HG03558 (cell line): ENCODE data around the gene TFF1.

Experiments used
- ATAC-seq: cut with Tn5 transposase; IDR thresholded peaks from one replicate; pipeline ENCODE4 v1.9.1; 2021; ENCODE audit warnings: moderate number of reproducible peaks; ENCODE audit not compliant: unreplicated experiment; ENCODE audit errors: extremely low read depth

TFF1 gene

DNA sequence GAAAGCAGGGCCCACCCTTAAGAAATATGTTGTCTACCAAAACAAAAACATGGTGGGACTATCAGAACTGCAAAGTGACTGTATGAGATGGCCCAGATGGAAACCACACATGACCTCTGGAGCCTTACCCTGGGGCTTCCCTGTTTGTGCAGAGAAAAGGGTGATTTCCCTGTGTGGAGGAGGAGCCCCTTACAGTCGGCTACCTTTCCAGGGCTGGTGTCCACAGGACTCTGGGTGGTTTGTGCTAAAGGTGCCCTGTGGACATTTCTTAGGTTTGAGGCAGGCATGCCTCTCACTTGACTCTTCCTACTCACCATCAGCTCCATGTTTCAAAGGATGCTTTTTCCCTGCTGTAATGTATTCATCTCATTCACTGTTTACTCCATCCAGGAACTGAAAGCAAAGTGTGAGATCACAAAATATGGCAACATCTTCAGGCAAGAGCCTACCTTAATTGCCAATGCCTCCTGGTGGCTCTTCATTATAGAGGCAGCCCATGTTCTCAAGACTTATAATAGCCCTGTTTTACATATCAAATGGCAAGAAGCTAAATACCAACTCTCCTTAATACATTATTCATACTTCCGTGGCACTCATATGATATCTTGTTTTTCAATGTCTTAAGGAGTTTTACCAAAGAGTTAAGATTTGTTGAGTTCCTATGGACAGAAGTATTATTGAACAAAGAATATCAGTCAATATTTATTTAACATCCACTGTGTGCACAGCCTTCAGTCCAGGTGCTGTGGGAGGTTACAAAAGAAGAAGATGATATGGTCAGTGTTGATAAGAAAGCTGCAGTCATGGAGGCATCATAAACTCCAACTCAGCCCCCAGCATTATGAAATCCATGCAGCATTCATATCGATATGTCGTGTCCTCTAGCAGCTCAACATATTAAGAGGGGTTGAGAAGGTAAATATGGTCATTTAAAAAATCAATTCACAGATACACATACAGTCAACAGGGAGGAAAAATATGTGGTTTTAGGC, 35.7 kb downstream of the TFF1 start:
- ATAC-seq: no peak

DNA sequence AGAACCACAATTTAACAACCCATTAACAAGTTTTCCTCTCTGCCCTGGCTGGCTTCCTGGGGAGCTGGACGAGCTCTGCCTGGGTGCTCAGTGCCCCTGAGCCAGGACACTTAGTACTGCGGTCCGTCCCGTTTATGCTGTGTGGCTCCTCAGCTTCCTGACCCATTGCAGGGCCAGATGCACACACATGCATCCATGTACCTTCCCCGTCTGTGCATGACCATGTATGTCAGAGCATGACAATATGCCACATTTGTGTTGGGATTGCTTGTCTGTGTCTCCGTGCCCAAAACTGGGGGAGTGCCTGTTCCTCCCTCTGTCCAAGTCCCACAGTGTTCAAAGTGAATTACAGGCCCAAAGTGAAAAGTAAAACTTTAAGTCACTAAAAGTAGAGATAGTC, 41.4 kb downstream of the TFF1 start:
- ATAC-seq: no peak

DNA sequence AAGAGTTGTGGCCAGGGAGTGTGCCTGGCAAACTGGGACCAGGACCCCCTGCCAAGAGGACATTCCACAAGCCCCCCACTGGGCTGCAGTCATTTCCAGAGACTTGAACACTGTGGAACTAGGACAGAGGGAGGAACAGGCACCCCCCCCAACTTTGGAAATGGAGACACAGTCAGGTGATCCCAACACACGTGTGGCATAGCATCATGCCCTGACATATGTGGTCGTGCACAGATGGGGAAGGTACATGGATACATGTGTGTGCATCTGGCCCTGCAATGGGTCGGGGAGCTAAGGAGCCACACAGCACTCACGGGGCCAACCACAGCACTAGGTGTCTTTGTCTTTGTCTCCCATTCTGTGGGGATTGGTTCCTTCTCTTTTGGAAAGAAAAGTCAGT, 44.5 kb downstream of the TFF1 start:
- no peak for ATAC-seq

DNA sequence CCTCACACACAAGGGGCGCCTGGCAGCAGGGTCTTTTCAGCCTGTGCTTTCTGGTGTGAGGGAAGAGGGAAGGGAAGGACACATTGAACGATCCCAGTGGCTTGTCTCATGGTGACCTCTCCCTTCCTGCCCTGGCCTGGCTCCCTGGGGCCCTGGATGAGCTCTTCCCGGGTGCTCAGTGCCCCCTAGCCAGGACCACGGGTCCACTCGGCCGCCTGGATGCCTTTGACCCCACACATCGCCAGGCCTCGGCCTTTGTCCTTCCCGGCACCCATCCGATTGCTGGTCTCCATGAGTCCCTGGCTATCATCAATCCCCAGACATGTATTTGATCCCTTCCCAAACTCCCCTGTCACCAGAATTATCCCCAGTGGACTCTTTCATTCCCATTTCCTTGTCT, 45.1 kb downstream of the TFF1 start:
- ATAC-seq: no peak

DNA sequence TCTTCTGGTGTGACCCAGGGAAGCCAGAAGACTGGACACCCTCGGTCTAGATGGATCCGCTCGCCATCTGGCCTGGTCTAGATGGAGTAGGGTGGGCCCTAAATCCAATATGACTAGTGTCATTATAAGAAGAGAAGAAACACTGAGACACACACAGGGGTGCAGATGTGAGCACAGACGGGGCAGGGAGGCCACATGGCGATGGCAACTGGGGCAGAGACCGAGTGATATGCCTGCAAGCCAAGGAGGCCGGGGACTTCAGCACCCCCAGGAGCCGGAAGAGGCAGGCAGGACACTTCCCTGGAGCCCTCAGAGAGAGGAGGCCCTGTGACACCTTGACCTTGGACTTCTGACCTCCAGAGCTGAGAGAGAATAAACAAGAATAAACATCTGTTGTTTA, 45.5 kb downstream of the TFF1 start:
- ATAC-seq: no peak

DNA sequence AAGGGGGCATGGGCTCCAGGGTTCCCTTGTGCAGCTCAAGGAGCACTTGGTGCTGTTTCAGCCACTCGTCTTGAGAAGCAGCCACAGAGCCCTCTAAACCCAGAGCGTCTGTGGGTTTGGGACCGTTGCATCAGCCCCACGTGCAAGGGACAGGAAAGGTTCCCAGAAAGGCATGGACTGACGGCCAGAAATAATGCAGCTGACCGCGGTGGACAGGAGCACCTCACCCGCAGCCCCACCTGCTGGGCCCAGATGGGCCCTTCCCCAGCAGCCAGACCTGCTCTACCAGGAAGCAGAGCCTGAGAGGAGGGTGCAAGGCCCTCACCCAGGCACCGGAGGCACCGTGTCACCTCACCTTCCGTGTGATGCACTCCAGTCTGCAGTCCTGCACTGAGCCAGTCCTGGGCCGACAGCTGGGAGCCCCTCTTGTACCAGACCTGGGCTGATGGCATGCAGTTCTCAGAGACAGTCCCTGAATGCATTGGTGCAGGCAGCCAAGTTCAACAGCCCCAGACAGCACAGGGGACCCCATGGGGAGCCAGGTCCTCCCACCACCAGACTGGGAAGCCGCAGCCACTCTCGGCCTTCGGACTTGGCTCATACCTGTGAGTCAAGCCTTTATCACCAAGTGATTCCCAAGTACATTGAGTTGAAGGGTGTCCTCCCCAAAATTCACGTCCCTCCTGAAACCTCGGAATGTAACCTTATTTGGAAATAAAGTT, 46.3 kb downstream of the TFF1 start:
- ATAC-seq: no peak

DNA sequence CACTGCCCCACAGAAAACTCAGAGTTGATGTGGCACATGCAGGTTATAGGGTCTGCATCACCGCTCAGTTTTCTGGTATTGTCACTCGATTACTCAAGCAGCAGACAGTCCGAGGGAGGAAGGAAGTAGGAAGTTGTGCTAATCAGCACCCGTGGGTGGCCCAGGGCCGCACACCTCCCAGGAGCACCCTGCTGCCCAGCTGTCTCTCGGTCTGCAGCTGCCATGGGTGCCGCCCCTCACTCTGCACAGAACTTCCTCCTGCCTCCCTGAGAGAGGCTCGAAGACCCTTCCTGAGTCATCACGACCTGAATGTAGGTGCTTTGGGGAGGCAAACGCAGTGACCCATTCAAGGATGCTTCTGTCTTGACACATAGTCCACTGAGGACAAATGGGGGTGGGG, 47.0 kb downstream of the TFF1 start:
- no peak for ATAC-seq

DNA sequence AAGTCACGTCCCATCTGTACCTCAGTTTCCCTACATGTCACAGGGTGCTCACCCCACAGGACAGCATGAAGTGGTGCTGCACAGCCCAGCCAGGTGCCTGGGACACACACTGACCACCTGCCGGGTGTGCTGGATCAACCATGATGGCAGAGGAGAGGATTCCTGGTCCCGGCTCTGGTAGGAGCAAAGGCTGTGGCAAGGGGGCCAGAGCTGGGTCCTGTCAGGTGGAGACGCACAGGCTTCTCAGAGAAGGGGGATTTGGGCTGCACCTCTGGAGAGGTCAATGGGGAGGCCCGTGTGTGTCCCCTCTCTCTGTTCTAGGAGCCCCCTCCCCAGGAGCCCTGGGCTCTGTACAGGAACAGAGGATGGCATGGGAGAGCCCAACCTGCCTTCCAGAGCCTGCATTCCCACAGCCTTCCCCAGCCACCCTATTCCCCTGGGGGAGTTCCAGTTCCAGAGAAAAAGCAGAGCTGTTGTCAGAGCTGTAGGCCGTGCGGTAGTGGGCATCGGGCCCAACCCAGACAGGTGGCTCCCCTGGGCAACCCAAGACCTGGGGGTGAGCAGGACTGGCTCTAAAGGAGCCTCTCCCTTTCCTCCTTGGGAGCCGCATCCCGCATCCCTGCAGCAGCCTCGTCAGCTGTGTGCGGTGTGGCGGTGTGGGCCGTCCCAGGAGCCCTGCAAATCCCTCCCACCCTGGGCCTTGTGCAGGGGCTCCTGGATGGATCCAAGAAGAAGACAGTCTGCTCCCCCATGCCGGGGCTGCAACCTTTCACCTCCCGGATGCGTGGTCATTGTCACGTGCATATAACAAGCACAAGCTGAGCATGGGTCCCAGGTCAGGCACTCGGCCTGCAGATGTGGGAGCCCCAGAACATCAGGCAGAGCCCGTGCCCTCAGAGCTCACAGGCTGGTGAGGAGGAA, 48.2 kb downstream of the TFF1 start:
- ATAC-seq: no peak

DNA sequence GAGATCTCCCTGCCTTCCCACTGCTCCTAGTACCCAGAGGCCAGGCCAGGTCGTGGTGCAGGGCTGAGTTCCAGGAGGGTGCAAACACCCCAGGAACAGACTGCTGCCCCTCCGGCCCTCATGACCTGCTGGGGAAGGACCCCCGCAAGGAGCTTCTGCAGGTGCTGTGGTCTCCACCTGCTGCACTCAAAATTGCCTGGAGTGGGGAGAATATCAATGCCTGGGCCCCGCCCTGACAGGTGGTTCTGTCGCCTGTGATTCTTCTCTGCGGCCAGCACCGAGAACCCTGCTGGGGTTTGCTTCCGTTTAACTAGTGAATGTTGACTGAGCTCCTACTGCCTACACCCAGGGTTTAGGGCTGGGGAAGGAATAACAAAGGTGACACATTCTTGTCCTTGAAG, 49.0 kb downstream of the TFF1 start:
- no peak for ATAC-seq

DNA sequence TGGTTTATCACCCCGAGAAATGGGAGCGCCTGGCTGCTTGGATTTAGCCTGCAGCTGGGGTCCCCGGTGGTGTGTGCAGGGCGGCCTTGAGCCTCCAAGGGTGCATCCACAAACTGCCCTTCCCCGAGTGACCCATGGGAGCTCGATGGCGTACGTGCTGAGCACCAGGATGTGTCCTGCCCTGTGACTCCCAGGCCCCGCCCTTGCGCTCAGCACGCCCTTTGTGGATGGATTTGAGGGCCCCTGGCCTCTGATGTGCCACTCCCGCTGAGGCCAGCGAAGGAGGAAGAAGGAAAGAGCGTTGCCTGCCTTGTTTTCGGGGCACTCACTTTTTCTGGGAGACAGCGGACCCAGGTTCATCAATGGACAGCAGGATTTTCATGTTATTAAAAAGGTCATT, 49.4 kb downstream of the TFF1 start:
- no peak for ATAC-seq

DNA sequence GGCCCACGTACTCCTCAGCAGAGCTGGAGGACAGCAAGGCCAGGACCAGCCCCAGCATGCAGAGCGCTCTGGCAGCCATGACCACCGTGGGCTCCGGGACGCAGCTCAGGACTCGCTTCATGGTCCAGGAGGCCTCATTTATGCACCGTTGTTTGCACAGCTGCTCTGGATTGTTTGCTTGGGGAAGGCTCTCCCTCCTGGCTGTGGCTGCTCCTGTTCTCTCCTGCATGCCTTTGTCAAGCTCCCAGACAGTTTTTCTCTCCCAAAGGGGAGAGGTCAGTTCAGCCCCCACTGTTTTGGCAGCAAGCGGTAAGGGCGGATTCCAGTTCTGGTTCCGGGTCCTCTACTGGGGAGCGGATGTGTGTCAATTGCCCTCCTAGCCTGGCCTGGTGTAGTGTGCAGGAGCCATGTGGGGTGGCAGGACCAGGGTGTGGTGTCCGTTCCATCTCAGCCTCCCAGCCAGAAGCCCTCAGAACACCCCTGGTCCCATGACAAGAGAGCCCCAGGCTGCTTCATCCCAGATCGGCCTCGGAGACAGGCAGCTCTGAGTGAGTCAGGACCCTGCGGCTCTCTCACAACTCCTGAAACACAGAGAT, 50.9 kb downstream of the TFF1 start, which contains the start of gene TFF3:
TSS of gene TFF3 (minus strand) at position 114 of the 596 bp plus-strand sequence. CDS start at position 79, 35 bp downstream.
- no peak for ATAC-seq

DNA sequence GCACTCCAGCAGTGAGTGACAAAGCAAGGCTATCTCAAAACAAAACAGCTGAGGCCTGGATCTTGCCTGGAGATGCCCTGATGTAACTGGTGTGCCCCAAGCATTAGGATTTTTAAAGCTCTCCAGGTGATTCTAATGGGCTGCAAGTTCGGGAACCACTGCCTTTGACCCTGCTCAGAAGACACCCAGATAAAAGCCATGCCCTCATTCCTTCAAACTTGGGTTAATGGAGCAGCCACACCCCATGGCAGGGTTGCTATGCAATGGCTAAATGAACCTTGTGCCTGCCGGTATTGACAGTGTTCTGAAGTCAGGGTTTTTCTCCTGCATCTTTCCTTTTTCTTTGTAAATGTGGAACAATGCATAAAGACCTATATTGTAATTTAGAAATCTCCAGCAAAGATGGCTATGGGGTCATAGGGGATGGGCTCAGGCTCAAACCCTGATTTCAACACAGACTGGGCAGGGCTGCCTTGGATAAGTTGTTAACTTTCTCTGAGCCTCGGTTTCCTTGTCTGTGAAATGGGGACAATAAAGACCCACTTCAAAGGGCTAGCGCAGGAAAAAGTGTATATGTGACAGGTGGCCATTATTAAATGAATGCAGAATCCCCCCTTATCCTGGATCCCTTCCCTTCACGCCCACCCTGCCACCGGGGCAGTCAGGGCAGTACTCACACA, 51.6 kb downstream of the TFF1 start:
- no peak for ATAC-seq

DNA sequence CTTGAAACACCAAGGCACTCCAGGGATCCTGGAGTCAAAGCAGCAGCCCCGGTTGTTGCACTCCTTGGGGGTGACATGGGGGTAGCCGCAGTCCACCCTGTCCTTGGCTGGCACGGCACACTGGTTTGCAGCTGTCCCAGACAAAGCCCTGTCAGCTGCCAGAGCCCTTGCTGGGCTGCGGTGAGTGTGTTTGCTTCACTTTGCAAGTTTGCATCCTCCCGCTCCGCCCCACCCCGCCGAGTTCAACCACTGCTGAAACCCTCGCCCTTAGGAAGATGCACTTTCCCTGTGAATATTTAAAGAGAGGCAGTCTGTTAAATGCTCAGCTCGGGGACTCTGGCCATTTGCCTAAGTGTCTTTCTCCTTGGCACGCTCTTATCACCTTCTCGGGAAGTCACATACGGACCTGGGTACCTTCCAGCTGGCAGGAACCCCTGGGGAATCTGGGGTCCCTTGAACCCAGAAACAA, 52.8 kb downstream of the TFF1 start:
- no peak for ATAC-seq

DNA sequence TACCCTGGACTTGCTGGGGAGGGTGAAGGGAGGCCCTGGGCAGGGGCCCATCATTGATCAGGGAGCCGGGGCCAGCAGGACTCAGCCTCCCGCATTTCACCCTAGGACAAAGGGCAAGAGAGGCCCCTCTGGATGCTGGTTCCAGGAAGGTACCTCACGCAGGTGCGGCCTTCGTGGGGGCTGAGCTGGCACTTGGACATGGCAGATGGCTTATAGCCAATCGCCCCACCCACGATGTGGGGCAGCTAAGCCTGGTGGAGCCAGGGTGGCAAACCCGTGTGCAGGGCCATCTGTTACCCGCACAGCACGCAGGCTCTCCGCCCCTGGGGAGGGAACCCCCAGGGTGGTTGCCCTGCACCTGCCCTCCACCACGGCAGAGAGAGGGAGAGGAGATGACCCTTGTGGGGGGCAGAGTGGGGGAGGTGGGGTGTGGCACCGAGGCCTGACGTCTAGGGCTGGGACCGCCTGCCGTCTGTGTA, 53.7 kb downstream of the TFF1 start:
- no peak for ATAC-seq
